ENCODE results near the gene MYT1.

MYT1 gene

GRCh38 chr20:64209148-64209547, 44.9 kb downstream of the MYT1 start:
- H3K4me3 ChIP-seq (ENCODE audit: low read length), result no peak overlapping the region
- DNase-seq (ENCODE audit: low read depth), result no peak
- TF ChIP-seq CTCF (IDR thresholded peaks at IDR 0.05; ENCODE audit: insufficient read depth, low read depth, low read length, missing control alignments), result no peak

- peak; percentile 29 for DNase-seq (ENCODE audit: low read depth)
- no peak overlapping the region for H3K4me3 ChIP-seq (ENCODE audit: low read length)
- no peak for TF ChIP-seq CTCF (IDR thresholded peaks at IDR 0.05; ENCODE audit: insufficient read depth, low read depth, low read length, missing control alignments)
These were observed 46.6 kb downstream of the MYT1 start for GRCh38 chr20:64210656-64211369.

- TF ChIP-seq CTCF (IDR thresholded peaks at IDR 0.05; ENCODE audit: insufficient read depth, low read depth, low read length, missing control alignments), result no peak
- no peak for DNase-seq (ENCODE audit: low read depth)
- H3K4me3 ChIP-seq (ENCODE audit: low read length), result no peak overlapping the region
These were observed 47.8 kb downstream of the MYT1 start for GRCh38 chr20:64211874-64212658.

GRCh38 chr20:64212755-64213154, 48.5 kb downstream of the MYT1 start:
- TF ChIP-seq CTCF (IDR thresholded peaks at IDR 0.05; ENCODE audit: insufficient read depth, low read depth, low read length, missing control alignments), result no peak

GRCh38 chr20:64214113-64214512, 49.9 kb downstream of the MYT1 start:
- TF ChIP-seq CTCF (IDR thresholded peaks at IDR 0.05; ENCODE audit: insufficient read depth, low read depth, low read length, missing control alignments), result no peak
- no peak overlapping the region for H3K4me3 ChIP-seq (ENCODE audit: low read length)

More at GRCh38 chr20:64212755-64213154, 48.5 kb downstream of the MYT1 start:
- no peak overlapping the region for H3K4me3 ChIP-seq (ENCODE audit: low read length)
- DNase-seq (ENCODE audit: low read depth), result no peak

GRCh38 chr20:64214952-64215351, 50.7 kb downstream of the MYT1 start:
- no peak for DNase-seq (ENCODE audit: low read depth)
- TF ChIP-seq CTCF (IDR thresholded peaks at IDR 0.05; ENCODE audit: insufficient read depth, low read depth, low read length, missing control alignments), result no peak
- H3K4me3 ChIP-seq (ENCODE audit: low read length), result no peak overlapping the region

More at GRCh38 chr20:64214113-64214512, 49.9 kb downstream of the MYT1 start:
- DNase-seq (ENCODE audit: low read depth), result no peak
